Measurements from ENCODE around the gene EPHA3.

EPHA3 gene

DNA sequence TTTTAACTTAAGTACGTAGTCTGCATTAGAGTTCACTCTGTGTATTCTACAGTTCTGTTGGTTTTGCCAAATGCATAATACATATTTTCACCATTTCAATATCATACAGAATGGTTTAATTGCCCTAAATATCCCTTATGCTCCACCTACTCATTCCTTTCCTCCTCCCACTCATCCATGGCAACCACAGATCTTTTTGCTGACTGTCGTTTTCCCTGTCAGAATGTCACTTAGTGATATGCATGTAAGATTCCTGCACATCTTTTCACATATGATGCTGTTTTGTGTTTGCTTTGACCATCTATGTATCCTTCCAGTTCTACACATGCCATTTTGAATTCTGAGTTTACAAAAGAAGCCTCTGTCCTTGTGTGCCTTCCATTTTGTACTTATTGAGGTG is 36.7 kb downstream of the EPHA3 start:
- H3K4me3 ChIP-seq (ENCODE audit: low read length, poor library complexity, severe bottlenecking): no peak overlapping the region
- no peaks in the 10 kb centered on the region for H3F3A ChIP-seq (ENCODE audit: low read depth)
- no peak overlapping the region for H3K4me2 ChIP-seq (ENCODE audit: low read depth, low read length, poor library complexity, severe bottlenecking)
- no peaks in the 10 kb centered on the region for H3K9me3 ChIP-seq (ENCODE audit: insufficient read depth, low read depth, low read length)
- no peak overlapping the region for H3K9ac ChIP-seq (ENCODE audit: low read depth, low read length, poor library complexity, severe bottlenecking)
- no peaks in the 10 kb centered on the region for H3K27me3 ChIP-seq (ENCODE audit: insufficient read depth, low read length, poor library complexity, severe bottlenecking)
- H3K4me1 ChIP-seq (ENCODE audit: insufficient read depth, low read length, poor library complexity, severe bottlenecking): peaks cover 6% of the 10 kb centered on the region
- no peaks in the 10 kb centered on the region for H3K36me3 ChIP-seq (ENCODE audit: insufficient read depth, low read length)
- no peaks in the 10 kb centered on the region for H4K20me1 ChIP-seq (ENCODE audit: insufficient read depth, low read length, poor library complexity, severe bottlenecking)
- H2AFZ ChIP-seq (ENCODE audit: low read length): no peak overlapping the region
- H3K79me2 ChIP-seq (ENCODE audit: insufficient read depth, low read length): no peaks in the 10 kb centered on the region
- TF ChIP-seq, protein P1, sequence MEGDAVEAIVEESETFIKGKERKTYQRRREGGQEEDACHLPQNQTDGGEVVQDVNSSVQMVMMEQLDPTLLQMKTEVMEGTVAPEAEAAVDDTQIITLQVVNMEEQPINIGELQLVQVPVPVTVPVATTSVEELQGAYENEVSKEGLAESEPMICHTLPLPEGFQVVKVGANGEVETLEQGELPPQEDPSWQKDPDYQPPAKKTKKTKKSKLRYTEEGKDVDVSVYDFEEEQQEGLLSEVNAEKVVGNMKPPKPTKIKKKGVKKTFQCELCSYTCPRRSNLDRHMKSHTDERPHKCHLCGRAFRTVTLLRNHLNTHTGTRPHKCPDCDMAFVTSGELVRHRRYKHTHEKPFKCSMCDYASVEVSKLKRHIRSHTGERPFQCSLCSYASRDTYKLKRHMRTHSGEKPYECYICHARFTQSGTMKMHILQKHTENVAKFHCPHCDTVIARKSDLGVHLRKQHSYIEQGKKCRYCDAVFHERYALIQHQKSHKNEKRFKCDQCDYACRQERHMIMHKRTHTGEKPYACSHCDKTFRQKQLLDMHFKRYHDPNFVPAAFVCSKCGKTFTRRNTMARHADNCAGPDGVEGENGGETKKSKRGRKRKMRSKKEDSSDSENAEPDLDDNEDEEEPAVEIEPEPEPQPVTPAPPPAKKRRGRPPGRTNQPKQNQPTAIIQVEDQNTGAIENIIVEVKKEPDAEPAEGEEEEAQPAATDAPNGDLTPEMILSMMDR (conservative IDR thresholded peaks at IDR 0.05; ENCODE audit: low read length): no peak
- no peak for TF ChIP-seq EZH2phosphoT487 (IDR thresholded peaks at IDR 0.05; ENCODE audit: borderline replicate concordance)
- H3K9me2 ChIP-seq (replicated peaks; ENCODE audit: low read depth, low read length): no peaks in the 10 kb centered on the region

GRCh38 chr3:89145995-89146394 is 38.6 kb downstream of the EPHA3 start:
- Histone ChIP-seq H3K79me2 (ENCODE audit: insufficient read depth, low read length) (no peaks in the 10 kb centered on the region), H3K36me3 (ENCODE audit: insufficient read depth, low read length) (no peaks in the 10 kb centered on the region), H3K4me1 (ENCODE audit: insufficient read depth, low read length, poor library complexity, severe bottlenecking) (peaks cover 6% of the 10 kb centered on the region), H3K4me2 (ENCODE audit: low read depth, low read length, poor library complexity, severe bottlenecking) (no peak overlapping the region), H3K9me3 (ENCODE audit: insufficient read depth, low read depth, low read length) (no peaks in the 10 kb centered on the region), H3K9ac (ENCODE audit: low read depth, low read length, poor library complexity, severe bottlenecking) (no peak overlapping the region), H2AFZ (ENCODE audit: low read length) (no peak overlapping the region), H3K4me3 (ENCODE audit: low read length, poor library complexity, severe bottlenecking) (no peak overlapping the region), H3F3A (ENCODE audit: low read depth) (no peaks in the 10 kb centered on the region), H4K20me1 (ENCODE audit: insufficient read depth, low read length, poor library complexity, severe bottlenecking) (no peaks in the 10 kb centered on the region), H3K9me2 (replicated peaks; ENCODE audit: low read depth, low read length) (no peaks in the 10 kb centered on the region), H3K27me3 (ENCODE audit: insufficient read depth, low read length, poor library complexity, severe bottlenecking) (no peaks in the 10 kb centered on the region)
- TF ChIP-seq, protein P1 (conservative IDR thresholded peaks at IDR 0.05; ENCODE audit: low read length): no peak
- no peak for TF ChIP-seq EZH2phosphoT487 (IDR thresholded peaks at IDR 0.05; ENCODE audit: borderline replicate concordance)

DNA sequence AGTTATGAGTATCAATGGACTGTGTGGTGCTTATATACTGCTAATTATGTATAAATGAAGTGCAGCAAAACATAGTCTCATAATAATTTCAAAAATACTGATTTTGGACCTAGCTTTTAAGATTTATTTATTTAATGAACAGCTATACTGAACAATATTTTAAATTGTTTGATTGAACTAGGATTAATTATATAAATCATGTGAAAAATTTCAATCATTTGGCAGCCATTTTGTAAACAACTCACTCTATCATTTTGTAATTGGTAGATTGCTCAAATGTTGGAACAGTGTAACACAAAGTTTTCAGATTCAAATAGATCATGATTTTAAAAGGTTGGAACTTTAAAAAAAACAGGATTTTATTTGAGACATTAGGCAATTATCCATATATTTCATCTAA is 47.0 kb downstream of the EPHA3 start:
- H3F3A ChIP-seq (ENCODE audit: low read depth): no peaks in the 10 kb centered on the region
- H3K9me2 ChIP-seq (replicated peaks; ENCODE audit: low read depth, low read length): no peaks in the 10 kb centered on the region
- H3K9ac ChIP-seq (ENCODE audit: low read depth, low read length, poor library complexity, severe bottlenecking): no peak overlapping the region
- no peaks in the 10 kb centered on the region for H3K9me3 ChIP-seq (ENCODE audit: insufficient read depth, low read depth, low read length)
- H2AFZ ChIP-seq (ENCODE audit: low read length): no peak overlapping the region
- H3K4me2 ChIP-seq (ENCODE audit: low read depth, low read length, poor library complexity, severe bottlenecking): no peak overlapping the region
- no peaks in the 10 kb centered on the region for H3K36me3 ChIP-seq (ENCODE audit: insufficient read depth, low read length)
- no peak overlapping the region for H3K4me3 ChIP-seq (ENCODE audit: low read length, poor library complexity, severe bottlenecking)
- H4K20me1 ChIP-seq (ENCODE audit: insufficient read depth, low read length, poor library complexity, severe bottlenecking): no peaks in the 10 kb centered on the region
- no peaks in the 10 kb centered on the region for H3K79me2 ChIP-seq (ENCODE audit: insufficient read depth, low read length)
- H3K27me3 ChIP-seq (ENCODE audit: insufficient read depth, low read length, poor library complexity, severe bottlenecking): no peaks in the 10 kb centered on the region
- no peaks in the 10 kb centered on the region for H3K4me1 ChIP-seq (ENCODE audit: insufficient read depth, low read length, poor library complexity, severe bottlenecking)
- TF ChIP-seq, protein P1 (conservative IDR thresholded peaks at IDR 0.05; ENCODE audit: low read length): no peak
- no peak for TF ChIP-seq EZH2phosphoT487 (IDR thresholded peaks at IDR 0.05; ENCODE audit: borderline replicate concordance)
